Upper lobe of left lung (tissue), 4 donors: ENCODE results near the gene ERP27.

Source experiments
- CTCF ChIP-seq, 6 experiments: fragments of 450-650 bp in 4 of 6; fragments of 200-600 bp in 2 of 6; sonication (generic) in 2 of 6; IDR thresholded peaks; one replicate each; pipeline ENCODE4 v1.5.1; 2016 to 2019; ENCODE audit warnings: antibody characterized with exemption in 6 of 6
- EP300 ChIP-seq, 4 donors: sonication (generic); formaldehyde crosslinking; IDR thresholded peaks; one replicate each; pipeline ENCODE4 v1.5.1; 2017; ENCODE audit warnings: antibody characterized with exemption in 4 of 4, control low read depth in 2 of 4
- POLR2A ChIP-seq, 4 donors: fragments of 450-650 bp; IDR thresholded peaks; one replicate each; pipeline ENCODE4 v1.5.1; 2016 to 2017; ENCODE audit warnings: antibody characterized with exemption in 4 of 4, mild to moderate bottlenecking in 2 of 4
- POLR2AphosphoS5 ChIP-seq, 2 donors: sonication (generic); formaldehyde crosslinking; IDR thresholded peaks; one replicate each; pipeline ENCODE4 v1.5.1; 2017; ENCODE audit warnings: antibody characterized with exemption in 2 of 2

GRCh38 chr12:14937689-14938088 is 648 bp downstream of the ERP27 start:
- TF ChIP-seq POLR2AphosphoS5 (IDR thresholded peaks at IDR 0.05) (no peak), POLR2A (IDR thresholded peaks at IDR 0.05) (no peak), CTCF (IDR thresholded peaks at IDR 0.05) (peak in 1 of 6 experiments; percentile 9), EP300 (IDR thresholded peaks at IDR 0.05) (no peak)
